Head of caudate nucleus (tissue), 42 donors: ENCODE data around the gene SPACA7.
"Not testable (repeated sequence)": the region's sequence is repeated elsewhere in the genome, so short reads cannot be mapped to it uniquely, and the experiment has no call there.

Experiments
- DNase-seq, 42 donors: peaks; one replicate each; pipeline versions ENCODE4 v3.0.0 to v3.0.0-alpha.2; 2020 to 2021; ENCODE audit warnings: mixed read lengths in 7 of 42
- intact Hi-C: fragments of 100-400 bp; cut with DNase I; formaldehyde crosslinking; loops from one replicate; pipeline ENCODE4 v1.15.0; 2022

The SPACA7 gene

DNA sequence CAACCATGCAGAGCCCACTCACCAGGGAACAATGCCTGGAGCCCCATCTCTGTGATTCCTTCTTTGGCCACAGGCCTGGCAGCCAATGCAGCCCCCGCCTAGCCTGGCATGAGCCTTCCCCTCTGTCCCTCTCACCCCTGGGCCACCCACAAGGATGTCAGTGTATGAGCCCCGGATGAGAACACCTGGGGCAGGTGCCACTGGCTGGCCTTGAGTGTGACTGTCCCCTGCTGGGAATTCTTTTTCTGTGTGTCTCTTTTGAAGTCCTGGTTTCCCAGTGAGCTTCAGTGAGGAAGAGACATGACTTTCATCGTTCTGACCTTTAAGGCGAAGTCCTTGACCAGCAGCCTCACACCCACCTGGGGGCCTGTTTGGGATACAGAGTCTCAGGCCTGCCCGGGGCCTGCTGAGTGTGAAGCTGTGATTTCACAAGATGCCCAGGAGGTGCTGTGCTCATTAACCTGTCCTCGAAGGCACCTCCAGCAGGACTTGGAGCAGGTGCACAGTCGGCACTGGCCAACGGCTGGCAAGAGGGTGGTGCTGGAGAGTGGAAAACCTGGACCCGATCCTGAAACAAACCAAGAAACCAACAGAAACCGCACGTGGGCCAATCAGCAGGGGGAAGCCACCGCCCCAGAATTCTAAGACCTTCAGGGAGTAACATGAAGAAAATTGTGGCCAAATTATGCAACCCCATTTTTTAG lies 27.4 kb upstream of the SPACA7 start:
- intact Hi-C loops: no loop called here
- DNase-seq: no peak

- no peak for DNase-seq
- intact Hi-C loops: no loop called here
Measured at GRCh38 chr13:112349681-112350080, 26.5 kb upstream of the SPACA7 start.

- intact Hi-C loops: no loop called here
- no peak for DNase-seq
Measured at GRCh38 chr13:112350300-112350699, 25.9 kb upstream of the SPACA7 start.

DNA sequence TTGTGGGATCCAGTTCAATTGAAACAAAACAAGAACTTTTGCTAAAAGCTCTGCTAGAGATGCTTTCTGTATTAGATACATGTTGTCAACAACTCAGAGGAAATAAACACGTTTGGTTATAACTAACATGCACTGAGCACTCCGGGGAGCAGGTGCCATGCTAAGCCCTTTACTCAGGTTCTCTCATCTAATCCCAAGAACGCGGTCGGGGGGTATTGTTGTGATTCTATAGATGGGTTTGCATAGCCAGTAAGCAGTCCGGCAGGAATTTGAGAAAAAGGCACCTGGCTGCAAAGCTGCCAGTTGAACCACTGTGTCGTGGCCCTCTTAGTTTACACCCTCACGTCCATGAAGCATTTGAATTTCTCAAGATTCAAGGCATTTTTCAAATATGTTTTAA lies 24.3 kb upstream of the SPACA7 start:
- intact Hi-C loops: no loop called here
- no peak for DNase-seq

- DNase-seq: no peak
- intact Hi-C loops: no loop called here
Measured at GRCh38 chr13:112353856-112354255, 22.3 kb upstream of the SPACA7 start.

- intact Hi-C loops: no loop called here
- no peak for DNase-seq
Measured at GRCh38 chr13:112354330-112355273, 21.6 kb upstream of the SPACA7 start.

DNA sequence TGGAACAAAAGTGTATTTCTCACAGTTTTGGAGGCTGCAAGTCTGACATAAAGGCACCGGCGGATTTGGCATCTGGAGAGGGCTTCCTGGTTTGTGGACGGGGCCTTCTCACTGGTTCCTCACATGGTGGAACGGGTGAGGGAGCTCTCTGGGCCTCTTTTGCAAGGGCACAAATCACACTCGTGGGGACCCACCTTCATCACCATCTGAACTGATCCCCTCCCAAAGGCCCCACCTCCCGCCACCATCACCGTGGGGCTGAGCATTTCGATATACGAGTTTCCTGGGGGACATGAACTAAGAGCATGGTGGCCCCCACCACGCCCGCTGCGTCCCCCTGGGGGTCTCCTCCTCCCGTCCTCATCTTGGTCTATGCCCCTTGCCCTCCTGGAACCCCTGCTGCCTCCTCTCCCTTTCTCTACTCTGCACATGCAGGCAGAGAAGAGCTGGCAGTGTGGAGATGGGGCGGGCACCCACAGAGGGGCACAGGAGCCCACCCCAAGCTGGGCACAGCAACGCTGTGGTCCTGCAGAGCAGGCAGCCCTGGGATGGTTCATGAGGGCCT lies 20.8 kb upstream of the SPACA7 start:
- intact Hi-C loops: no loop called here
- DNase-seq: no peak

DNA sequence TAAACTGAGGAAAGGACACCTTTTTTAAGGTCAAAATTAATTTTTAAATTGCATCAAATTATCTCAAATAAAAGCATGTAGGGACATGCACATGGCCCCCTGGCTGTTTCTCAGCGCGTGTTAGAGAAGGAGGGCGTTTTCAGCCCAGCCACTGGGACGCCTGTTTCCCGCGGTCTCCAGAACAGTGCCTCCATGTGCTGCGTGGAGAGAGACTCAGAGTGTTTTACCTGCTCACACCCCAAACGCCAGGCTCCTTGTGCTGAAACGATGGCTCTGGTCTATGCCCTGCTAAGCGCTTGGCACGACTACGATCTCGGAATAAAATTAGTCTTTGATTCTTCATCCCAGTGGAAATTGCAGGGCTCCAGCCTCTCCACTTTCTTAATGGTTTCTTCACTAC lies 20.0 kb upstream of the SPACA7 start:
- DNase-seq: no peak
- intact Hi-C loops: no loop called here

DNA sequence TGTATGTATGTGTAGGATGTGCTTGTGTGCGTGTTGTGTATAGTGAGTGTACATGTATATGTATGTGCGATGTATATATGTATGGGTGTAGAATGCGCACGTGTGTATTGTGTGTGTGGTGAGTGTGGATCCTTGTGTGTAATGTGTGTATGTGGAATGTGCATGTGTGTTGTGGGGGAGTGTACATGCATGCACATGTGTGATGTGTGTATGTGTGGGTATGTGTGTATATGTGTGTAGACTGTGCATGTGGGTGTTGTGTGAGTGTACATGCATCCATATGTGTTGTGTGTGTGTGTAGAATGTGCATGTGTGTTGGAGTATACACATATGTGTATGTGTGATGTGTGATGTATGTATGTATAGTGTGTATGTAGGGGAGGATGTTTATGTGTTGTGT lies 18.0 kb upstream of the SPACA7 start:
- intact Hi-C loops: no loop called here
- DNase-seq: no peak

GRCh38 chr13:112362021-112362420 lies 14.1 kb upstream of the SPACA7 start:
- DNase-seq: no peak
- intact Hi-C loops: no loop called here

GRCh38 chr13:112363867-112364528 lies 12.2 kb upstream of the SPACA7 start:
- no peak for DNase-seq
- intact Hi-C loops: no loop called here

- peak in 1 of 42 donors; percentile 17 for DNase-seq
- intact Hi-C loops: no loop called here
Measured at GRCh38 chr13:112366907-112367646, 9.1 kb upstream of the SPACA7 start.

DNA sequence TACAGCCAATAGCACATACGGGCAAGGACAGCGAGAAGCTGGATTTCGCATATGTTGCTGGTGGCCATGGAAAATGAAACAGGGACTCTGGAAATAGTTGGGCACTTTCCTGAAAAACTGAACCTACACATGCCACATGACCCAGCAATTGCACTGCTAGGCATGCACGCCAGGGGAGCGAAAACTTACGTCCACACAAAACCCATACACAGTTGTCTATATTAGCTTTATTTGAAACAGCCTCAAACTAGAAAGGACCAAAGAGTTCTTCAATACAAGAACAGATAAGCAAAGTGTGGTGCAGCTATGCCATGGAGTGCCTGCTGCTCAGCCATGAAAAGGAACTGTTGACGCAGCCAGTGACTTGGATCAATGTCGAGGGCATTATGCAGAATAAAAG lies 7.3 kb upstream of the SPACA7 start:
- peak in 1 of 42 donors; percentile 7 for DNase-seq
- intact Hi-C loops: no loop called here

DNA sequence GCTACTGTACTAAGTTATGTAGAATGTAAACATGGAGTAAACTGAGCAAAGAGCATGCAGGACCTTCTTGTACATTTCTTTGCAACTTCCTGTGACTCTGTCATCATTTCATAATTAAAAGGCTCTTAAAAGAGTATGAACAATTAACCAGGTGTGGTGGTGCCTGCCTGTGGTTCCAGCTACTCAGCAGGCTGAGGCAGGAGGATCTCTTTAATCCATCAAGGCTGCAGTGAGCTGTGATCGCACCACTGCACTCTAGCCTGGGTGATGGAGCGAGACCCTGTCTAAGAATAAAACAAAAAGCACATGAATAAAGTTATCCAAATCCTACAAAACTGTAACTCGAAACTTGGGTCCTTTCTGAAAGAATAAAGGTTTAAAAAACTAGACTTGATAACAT lies 5.8 kb upstream of the SPACA7 start:
- intact Hi-C loops: no loop called here
- DNase-seq: no peak

DNA sequence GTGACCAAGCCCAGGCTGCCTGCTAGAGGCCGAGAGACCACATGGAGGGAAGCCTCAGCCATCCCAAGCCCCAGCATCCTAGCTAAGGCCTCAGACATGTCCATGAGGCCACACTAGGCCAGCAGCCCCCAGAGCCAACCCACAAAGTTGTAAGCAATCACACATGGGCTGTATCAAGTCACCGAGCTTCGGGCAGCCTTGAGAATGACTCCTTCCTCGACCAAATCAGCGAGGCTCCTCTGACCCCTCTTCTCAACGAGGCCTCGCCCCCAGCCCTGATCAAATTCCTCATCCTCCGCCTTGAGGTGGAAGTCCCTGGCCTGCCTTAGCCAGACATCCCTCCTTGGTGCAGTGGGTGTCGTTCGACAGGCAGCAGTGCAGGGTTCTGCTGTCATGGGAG lies 1.9 kb upstream of the SPACA7 start:
- intact Hi-C loops: no loop called here
- no peak for DNase-seq

DNA sequence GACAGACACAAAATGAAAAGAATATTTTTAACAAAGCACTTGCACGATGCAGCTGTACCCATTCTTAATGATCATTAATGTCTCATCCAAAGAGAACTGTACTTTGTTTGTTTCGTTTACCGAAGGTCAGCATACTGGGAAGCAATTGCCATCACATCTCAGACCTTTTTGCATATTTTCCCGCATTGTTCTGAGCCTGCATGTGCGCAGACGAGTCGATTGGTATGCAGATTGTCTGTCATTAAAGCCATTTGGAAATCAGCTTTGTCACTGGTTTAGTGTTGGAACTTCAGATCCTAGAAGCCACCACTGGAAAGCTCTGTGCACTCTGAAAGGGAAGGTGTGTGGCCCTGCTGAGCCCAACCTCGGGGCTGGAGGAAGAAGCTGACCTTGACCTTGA lies 15.6 kb downstream of the SPACA7 start:
- DNase-seq: no peak
- intact Hi-C loops: no loop called here

DNA sequence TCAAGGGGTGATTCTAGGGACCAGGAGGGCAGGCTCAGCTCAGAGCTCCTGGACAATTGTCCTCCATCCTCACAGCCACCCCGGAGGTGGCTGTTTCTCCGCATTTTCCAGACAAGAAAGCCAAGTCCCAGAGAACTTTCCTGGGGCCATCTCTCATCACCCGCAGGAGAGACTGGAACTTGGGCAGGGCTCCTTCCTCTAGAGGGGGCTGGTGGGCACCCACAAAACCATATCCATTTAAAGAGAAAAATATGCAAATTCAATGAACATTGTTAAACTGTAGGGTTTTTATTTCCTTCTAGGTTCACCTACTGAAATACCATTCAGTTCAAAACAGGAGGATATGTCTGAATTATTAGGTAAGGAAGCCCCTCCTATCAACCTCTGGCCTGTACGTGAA lies 16.6 kb downstream of the SPACA7 start:
- no peak for DNase-seq
- intact Hi-C loops: no loop called here

GRCh38 chr13:112395022-112395421 lies 18.9 kb downstream of the SPACA7 start:
- DNase-seq, intact Hi-C loops: not testable (repeated sequence)

- DNase-seq, intact Hi-C loops: not testable (repeated sequence)
Measured at GRCh38 chr13:112395941-112396340, 19.8 kb downstream of the SPACA7 start.
